Umbilical cord (tissue), 2 donors: ENCODE measurements around the gene ZNF853. TPM values are rescaled to one million over a fixed set of nuclear protein-coding genes. Genes with fewer than 3 reads are reported as not detected.
A peak's percentile ranks its signal among the peaks of the same experiment; 100 is the strongest.
"Not testable (repeated sequence)": the region's sequence is repeated elsewhere in the genome, so short reads cannot be mapped to it uniquely, and the experiment has no call there.

ENCODE experiments used
- DNase-seq: peaks from one replicate; pipeline ENCODE4 v3.0.0-alpha.2; 2015; ENCODE audit warnings: low spot score
- total RNA-seq: library from RNA; depleted of rRNA; stranded (reverse); fragments of >200 nt; gene quantifications from one replicate; pipeline ENCODE4 v1.2.3, GENCODE V29; 2014; ENCODE audit warnings: low replicate concordance; ENCODE audit not compliant: insufficient read depth

The ZNF853 gene
- 21.9 TPM for total RNA-seq

DNA sequence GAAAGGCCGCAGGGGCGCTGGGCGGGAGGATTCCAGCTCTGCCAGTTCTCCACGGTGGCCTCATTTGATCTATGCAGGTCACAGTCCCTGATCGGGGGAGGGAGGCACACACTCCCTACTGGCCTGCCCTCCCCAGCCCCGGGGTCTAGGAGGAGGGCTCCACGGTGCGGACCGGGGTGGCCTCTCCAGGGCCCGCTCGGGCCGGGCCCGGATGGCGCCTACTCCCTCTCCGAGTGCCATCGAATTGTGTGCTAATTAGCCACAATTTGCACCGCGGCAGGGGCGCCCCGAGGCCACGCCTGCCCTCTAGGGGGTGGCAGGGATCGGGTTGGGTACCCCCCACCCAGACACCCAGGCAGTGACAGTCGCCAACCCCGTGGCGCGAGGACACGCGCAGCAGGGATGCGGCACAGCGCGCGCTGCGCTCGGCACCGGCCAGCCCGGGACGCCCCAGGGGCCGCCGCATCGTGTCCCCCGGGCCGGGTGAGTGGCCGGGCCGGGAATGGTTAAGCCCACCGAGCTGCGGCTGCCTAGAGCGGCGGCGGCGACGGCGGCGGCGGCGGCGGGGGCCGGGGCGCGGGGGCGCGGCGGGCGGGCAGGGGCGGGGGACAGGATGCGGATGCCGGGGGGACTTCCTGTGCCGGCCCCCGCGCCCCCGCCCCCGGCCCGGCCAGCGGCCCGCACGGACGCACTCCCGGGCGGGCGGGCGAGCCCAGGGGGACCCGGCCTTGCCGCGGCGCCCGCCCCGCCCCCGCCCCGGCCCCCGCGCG lies at the start of gene ZNF853:
Gene ZNF853 (plus strand): TSS at position 658 of the 770 bp plus-strand sequence. CDS start 565 bp downstream, outside the sequence.
- DNase-seq: no peak

DNA sequence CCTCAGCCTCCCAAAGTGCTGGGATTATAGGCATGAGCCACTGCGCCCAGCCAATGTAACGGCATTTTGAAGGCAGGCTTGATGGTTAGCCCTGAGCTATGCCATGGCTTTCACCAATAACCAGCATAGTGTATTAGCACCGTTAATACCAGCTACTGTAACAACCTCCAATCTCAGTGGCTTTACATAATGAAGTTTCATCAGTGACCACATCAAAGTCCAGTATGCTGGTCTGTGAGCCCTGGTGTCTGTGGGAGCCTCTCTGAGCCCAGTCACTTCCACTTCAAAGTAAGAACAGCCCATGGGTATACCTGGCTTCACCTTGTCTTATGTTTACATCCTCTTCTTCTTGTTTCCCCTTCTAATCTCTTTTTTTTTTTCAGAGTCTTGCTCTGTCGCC lies 49.8 kb upstream of the ZNF853 start:
- no peak for DNase-seq

DNA sequence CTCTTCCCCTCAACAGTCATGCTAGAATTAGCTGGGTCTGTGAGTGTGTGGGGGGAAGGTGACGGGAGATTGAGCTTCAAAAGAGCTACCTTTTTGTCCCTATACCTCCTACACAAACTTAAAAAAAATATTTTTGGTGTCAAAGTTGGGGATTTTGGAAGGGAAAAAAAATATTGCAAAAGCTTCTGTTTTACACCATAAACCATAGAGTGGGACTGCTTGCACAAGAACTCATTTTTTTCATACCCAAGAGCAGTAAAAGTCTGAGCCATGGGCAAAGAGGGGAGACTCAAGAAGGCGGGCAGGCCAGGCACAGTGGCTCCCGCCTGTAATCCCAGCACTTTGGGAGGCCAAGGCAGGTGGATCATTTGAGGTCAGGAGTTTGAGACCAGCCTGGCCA lies 47.5 kb upstream of the ZNF853 start:
- no peak for DNase-seq

DNA sequence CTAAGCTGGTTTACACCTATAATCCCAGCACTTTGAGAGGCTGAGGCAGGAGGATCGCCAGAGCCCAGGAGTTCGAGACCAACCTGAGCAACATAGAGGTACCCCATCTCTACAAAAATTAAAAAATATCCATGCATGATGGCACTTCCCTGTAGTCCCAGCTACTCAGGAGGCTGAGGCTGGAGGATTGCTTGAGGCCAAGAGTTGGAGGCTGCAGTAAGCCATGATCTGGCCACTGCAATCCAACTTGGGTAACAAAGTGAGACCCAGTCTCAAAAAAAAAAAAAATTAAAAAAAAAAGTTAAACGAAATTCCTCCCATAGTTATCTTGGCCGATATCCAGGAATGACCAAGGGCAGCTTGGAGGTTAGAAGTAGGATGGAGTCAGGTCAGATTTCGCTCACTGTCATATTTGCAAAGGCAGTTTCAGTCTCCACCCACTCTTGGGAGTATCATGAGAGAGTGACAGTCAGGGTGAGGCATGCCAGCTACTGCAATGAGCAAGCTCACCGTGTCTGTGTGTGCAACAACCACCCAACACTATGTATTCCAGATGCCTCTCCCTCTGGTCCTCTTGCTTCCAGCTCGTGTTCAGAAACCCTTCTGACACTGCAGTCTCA lies 44.1 kb upstream of the ZNF853 start:
- no peak for DNase-seq

DNA sequence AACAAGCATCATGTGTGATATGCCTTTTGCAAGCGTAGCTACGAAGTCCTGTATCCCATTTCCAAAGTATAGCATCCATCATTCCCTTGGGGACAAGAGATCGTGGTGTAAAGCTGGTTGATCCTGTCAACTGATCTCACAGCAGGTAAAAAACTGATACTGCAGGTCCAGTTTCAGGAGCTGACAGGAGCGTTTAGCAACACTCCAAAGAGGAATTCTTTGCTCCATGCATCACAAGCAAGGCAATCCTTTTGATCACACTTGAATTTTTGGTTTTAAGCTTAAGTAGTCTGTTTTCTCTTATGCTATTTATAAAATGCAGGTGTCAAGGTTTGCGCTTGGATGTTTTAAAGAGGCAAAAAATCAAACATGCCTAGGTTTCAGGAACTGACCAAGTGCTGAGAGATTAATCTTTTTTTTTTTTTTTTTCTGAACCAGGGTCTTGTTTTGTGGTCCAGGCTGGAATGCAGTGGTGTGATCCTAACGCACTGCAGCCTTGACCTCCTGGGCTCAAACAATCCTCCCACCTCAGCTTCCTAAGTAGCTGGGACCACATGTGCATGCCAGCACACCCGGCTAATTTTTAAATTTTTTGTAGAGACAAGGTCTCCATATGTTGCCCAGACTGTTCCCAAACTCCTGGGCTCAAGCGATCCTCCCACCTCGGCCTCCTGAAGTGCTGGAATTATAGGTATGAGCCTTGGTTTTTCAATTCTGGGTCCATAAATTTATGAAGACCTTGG lies 40.0 kb upstream of the ZNF853 start:
- DNase-seq: no peak

DNA sequence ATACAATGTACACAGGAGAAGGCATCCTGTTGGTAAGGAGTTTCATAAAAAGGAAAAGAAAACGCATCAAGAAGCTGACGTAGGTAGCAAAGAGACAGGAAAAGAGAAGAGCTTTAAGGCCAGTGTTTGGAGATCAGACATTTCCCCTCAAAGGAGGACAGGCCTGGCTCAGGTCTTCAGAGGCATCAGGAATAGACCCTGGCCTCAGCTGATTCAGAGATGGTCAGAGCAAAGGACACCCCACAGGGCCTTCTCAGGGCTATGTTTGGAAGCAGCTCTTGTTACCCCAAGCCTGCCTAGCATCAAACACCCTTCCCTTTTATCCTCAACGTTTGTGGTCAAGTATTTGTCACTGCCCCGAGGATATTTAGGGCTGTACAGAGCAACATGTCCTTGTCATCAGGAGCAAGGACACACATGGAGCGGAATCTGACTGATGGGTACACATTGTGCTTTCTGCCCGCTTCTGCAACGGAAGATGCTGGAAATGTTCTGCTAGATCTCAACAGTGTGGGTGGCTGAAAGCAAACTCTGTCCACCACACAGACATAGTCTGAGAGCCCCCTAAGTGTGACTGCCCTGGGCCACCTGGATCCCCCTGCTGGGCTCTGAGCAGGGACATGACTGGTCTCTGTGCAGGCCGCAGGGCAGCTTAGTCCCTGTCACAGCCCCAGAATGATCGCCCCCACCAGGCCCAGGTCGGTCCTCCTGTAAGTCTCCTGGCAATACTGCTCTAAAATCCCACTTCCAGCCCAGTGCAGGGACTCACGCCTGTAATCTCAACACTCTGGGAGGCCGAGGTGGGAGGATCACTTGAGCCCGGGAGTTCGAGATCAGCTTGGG lies 39.2 kb upstream of the ZNF853 start:
- no peak for DNase-seq

DNA sequence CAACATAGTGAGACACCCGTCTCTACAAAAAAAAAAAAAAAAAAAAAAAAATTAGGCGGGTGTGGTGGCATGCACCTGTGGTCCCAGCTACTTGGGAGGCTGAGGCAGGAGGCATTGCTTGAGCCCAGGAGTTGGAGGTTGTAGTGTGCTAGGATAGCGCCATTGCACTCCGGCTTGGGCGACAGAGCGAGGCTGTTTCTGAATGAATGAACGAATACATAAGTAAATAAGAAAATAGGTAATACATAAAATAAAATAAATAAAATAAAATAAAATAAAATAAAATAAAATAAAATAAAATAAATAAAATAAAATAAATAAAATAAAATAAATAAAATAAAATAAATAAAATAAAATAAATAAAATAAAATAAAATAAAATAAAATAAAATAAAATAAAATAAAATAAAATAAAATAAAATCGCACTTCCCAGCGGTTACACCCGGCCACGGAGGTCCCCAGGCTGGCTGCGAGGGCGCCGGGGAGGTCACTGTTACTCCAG lies 38.5 kb upstream of the ZNF853 start:
- not testable (repeated sequence) for DNase-seq

DNA sequence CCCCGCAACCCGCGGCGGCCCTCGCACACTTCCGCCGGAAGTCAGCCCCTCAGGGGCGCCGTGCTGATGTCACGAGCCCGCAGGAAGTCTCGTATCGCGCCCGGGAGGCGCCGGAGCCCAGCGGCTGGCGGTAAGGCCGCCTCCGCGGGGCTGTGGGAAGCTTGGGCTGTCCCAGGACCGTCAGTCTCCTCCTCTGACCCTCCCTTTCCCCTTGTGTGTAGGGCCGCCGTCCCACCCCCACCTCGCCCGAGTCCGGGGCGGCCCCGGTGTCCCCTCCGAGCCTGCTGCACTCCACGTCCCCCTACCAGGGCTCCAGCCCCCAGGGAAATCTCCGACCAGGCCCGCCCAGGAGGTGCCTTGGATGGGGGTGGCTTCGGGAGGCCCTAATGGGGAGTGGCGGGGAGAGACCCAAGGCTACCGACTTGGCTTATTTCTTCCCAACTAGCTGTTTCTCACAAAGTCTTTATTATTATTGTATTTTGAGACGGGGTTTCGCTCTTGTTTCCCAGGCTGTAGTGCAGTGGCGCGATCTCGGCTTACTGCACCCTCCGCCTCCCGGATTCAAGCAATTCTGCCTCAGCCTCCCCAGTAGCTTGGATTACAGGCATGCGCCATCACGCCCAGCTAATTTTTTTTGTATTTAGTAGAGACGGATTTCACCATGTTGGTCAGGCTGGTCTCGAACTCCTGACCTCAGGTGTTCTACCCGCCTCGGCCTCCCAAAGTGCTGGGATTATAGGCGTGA lies 37.9 kb upstream of the ZNF853 start, which contains the start of gene ZDHHC4:
Gene ZDHHC4 (plus strand): TSS at position 86 of the 745 bp plus-strand sequence. CDS start 3,108 bp downstream, outside the sequence.
- peak; percentile 94 for DNase-seq

DNA sequence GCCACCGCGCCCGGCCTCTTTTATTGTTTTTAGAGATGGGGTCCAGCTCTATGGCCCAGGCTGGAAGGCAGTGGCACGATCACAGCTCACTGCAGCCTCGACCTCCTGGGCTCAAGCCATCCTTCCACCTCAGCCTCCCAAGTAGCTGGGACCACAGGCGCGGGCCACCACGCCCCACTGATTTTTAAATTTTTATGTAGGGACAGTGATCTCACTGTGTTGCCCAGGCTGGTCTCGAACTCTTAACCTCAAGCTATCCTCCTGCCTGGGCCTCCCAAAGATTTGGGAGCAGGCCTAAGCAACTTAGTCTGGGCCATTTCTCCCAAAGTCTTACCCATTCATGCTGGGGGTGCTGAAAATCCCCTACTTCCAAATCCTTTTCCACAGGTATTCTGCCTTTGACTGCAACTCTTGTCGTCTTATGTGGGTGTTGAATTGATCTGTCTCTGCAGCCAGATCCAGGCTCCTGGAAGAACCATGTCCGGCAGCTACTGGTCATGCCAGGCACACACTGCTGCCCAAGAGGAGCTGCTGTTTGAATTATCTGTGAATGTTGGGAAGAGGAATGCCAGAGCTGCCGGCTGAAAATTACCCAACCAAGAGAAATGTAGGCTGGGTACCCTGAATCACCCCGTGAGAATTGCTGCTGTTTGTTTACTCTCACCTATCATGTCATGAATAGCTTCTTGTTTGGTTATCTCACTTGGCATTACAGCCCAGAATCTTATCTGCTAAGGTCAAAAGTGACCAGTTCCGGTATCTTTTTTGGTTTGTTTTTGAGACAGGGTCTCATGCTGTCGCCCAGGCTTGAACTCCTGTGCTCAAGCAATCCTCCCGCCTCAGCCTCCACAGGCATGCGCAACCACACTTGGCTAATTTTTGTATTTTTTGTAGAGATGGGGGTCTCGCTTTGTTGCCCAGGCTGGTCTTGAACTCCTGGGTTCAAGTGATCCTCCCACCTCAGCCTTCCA lies 37.0 kb upstream of the ZNF853 start:
- DNase-seq: no peak

DNA sequence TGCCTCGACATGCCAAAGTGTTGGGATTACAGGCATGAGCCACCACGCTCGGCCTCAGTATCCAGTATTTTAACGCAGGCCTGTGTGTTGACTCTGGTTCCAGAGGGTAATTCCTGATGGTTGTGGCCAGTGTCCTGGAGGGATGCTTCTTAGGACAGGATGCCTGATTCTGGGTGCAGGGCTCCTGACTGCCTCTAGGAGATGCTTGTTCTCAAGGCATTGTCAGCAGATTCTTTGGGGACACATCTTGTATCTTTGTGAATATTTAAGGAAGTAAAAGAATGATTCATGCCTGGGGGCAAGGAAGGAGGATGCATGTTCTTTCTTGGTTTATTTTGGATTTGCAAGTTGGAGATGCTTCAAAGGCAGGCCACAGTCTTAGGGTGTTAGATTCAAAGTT lies 36.0 kb upstream of the ZNF853 start:
- no peak for DNase-seq

DNA sequence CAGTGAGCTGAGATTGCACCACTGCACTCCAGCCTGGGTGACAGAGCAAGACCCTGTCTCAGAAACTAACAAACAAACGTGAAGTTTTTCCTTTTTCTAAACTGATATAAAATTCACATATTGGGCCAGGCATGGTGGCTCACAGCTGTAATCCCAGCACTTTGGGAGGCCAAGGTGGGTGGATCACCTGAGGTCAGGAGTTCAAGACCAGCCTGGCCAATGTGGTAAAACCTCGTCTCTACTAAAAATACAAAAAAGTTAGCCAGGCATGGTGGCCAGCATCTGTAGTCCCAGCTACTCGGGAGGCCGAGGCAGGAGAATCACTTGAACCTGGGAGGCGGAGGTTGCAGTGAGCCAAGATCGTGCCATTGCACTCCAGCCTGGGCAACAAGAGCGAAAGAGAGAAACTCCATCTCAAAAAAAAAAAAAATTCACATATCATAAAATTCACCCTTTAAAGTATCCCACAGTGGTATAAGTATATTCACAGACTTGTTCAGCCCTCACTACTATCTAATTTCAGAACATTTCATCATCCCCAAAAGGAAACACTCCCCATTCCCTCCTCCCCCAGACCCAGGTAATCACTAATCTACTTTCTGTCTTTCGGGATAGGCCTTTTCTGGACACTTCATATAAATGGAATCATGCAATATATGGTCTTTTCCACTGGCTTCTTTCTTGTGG lies 29.5 kb upstream of the ZNF853 start:
- not testable (repeated sequence) for DNase-seq

DNA sequence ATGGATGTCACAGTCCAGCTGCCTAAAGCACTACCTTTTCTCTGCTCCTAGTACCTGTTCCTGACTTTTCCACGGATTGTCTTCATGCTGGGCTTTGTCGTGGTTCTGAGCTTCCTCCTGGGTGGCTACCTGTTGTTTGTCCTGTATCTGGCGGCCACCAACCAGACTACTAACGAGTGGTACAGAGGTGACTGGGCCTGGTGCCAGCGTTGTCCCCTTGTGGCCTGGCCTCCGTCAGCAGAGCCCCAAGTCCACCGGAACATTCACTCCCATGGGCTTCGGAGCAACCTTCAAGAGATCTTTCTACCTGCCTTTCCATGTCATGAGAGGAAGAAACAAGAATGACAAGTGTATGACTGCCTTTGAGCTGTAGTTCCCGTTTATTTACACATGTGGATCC lies 26.8 kb upstream of the ZNF853 start:
- DNase-seq: no peak

DNA sequence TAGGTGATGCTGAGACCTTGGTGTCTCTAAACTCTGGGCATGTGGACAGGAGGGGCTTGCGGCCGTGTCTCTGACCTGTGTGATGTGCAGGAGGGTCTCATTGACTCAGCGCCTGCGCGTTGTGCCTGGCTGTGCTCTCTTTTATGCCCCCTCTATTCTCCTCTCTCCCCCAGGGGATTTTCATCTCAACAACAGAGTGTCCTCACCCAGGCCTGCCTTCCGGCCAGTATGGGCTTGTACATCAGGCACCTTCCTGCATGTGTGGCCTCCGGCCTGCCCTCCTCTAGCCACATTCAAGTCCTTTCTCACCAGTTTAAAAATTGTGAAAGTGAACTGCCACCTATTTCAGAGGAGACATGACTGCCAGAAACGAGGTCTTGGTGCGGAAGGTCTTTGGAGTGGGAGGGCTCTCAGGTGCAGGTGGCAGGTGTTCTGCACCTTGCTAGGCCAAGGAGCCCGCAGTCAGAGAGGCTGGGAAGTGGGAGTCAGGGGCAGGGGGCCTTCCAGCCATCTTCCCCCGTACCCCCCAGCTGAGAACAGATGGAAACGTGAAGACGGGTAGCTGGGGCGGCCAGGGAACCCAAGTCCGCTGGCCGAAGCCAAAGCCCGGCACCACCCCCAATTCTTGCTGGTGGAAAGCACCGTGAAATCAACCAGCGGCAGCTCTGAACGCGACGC lies 26.1 kb upstream of the ZNF853 start:
- DNase-seq: no peak

DNA sequence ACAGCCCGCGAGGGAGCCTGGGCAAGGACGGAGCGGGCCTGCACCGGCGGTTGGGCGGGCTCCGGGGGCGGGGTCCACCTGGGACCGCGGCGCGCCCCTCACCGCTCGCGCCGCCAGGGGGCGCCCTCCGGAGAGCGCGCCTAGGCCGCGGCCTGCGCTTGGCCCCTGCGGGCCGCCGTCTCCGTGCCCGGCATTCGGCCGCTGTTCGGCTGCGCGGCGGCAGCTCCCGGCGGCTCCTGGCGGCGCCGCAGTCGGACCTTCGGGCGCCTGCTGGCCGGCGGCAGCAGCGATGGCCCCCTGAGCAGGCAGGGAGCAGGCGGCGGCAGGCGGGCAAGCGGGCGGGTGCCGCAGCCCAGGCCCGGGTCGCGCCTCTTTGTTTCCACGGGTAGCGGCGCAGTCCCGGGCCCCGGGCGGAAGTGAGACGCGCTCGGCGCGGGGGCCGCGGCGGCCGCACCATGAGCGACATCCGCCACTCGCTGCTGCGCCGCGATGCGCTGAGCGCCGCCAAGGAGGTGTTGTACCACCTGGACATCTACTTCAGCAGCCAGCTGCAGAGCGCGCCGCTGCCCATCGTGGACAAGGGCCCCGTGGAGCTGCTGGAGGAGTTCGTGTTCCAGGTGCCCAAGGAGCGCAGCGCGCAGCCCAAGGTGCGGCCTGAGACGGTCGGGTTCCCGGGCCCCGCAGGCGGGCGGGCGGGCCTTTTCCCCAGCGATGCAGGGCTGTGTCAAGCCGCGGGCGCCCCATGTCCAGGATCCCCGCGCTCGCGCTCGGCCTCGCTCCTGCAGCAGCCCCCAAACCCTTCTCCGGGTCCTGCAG lies 25.4 kb upstream of the ZNF853 start, which contains the start of gene INTS15:
Gene INTS15 (plus strand): TSS at position 193 of the 816 bp plus-strand sequence. CDS start 263 bp downstream, at position 456.
- peak; percentile 78 for DNase-seq

DNA sequence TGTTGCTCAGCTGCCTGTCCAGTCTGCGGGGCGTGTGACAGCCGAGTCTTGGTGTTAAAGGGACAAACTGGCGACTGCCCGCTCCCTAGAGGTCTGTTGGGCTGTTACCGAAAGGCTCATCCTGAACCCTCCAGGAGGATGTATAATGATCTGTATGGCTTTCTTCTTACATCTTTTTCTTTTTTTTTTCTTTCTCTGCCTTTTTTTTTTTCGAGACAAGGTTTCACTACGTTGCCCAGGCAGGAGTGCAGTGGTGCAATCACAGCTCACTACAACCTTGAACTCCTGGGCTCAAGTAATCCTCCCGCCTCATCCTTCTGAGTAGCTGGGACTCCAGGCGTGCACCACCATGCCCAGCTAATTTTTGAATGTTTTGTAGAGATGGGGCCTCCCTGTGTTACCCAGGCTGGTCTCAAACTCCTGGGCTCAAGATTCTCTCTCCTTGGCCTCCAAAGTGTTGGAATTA lies 24.7 kb upstream of the ZNF853 start:
- no peak for DNase-seq

DNA sequence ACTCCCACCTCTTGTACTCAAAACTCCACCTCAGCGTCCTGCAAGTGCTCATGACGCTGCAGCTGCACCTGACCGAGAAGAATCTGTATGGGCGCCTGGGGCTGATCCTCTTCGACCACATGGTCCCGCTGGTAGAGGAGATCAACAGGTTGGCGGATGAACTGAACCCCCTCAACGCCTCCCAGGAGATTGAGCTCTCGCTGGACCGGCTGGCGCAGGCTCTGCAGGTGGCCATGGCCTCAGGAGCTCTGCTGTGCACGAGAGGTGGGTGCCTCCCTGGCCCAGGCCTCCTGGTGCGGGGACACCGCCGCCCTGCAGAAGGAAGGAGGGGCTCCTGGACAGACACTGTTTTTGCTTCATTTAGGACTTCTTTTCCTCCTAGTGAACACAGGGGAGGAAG lies 15.3 kb upstream of the ZNF853 start:
- DNase-seq: no peak

DNA sequence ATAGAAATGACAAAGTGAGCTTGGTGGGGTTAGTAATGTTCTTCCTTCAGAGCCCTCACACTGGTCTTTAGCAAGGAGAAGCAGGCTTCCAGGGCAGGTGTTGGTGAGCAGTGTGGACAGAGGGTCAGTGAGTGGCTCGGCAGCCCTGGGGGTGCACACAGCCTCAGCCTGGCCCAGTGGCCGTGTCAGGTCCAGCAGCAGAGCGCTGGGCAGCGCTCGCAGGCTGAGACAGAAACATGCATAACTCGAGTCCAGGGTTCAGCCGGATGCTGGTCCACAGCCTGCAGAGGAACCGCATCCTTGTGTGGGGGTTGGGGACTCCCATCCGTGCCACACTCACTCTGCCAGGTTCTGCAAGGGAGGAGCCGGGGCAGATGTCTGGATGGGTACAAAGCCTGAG lies 11.0 kb upstream of the ZNF853 start:
- no peak for DNase-seq
